Measurements from ENCODE around the gene ABHD17C. TPM values are rescaled to one million over a fixed set of nuclear protein-coding genes. Genes with fewer than 3 reads are reported as not detected.

The ABHD17C gene
- total RNA-seq, 4 donors from 2014 or later, result 1.1 to 4.3 (median 2.1) TPM

DNA sequence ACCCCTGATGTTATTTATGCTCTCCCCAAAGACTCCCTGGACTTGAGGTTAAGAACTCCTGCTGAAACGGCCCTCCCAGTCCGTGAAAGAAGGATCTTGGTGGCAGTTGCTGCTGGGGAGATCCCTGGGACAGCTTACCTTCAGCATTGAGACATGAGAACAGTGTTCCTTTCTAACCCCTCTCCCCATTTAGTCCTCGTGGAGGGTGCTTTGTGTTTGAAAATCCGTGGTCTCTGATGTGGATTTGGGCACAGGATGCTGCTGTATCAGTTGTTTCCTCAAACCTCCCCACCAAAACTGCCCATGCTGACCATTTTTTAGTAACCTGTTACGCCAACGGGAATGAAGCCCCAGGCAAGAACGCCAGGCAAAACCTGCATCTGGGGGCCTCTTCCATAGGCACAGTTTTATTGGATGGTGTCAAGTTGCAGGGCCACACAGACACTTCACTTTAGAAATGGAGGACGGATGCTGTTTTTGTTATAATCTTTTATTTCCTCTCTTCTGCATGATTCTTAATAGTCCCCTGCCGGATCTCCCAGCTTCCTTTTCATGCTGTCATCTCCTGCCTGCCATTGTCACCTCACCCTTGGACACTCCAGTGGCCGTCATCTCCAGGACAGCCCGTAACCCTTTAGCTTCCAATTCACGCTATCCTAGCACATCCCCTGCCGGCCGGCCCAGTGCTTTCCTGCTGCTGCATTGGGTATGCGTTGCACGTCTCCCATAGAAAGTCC is 52.4 kb downstream of the ABHD17C start:
- TF ChIP-seq, protein P1, sequence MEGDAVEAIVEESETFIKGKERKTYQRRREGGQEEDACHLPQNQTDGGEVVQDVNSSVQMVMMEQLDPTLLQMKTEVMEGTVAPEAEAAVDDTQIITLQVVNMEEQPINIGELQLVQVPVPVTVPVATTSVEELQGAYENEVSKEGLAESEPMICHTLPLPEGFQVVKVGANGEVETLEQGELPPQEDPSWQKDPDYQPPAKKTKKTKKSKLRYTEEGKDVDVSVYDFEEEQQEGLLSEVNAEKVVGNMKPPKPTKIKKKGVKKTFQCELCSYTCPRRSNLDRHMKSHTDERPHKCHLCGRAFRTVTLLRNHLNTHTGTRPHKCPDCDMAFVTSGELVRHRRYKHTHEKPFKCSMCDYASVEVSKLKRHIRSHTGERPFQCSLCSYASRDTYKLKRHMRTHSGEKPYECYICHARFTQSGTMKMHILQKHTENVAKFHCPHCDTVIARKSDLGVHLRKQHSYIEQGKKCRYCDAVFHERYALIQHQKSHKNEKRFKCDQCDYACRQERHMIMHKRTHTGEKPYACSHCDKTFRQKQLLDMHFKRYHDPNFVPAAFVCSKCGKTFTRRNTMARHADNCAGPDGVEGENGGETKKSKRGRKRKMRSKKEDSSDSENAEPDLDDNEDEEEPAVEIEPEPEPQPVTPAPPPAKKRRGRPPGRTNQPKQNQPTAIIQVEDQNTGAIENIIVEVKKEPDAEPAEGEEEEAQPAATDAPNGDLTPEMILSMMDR (IDR thresholded peaks at IDR 0.05), result no peak
- DNase-seq (ENCODE audit: low spot score) (no peak), ATAC-seq (ENCODE audit: low FRiP score) (no peak)

DNA sequence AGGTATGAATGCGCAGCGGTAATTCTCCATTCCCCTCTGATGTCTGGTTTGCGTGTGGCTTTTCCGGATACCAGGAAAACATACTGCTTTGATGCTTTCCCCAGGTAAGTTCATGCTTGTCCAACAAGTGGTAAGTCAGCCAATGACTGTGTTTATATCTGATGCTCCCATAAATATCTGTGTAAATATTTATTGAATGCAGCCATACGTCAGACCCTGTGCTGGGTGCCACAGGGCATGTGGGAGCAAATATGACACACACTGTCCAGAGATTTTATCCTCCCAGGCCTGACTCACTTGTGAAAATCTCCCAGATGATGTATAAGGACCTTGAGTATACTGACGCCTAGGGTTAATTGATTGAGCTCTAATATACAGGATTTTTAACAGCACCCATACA is 54.5 kb downstream of the ABHD17C start:
- ATAC-seq (ENCODE audit: low FRiP score) (no peak), DNase-seq (ENCODE audit: low spot score) (no peak)
- TF ChIP-seq, protein P1 (IDR thresholded peaks at IDR 0.05), result no peak

DNA sequence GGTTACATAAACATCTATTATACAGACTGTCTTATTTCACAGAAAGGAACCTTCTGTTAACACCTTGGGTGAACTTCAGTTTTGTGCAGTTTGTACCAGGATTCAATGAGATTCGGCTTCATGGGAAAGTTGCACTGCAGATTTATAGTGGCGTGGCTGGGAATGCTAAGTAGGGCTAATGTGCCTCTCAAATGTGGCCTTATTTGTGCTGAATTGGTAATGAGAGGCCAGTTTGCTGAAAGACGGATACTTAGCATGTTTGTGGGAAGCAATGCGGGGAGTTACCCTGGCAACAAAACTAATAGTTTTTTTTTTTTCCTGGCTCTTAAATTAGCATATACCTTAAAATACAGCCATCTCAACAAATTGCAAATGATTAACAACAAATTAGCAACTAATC is 55.5 kb downstream of the ABHD17C start:
- DNase-seq (ENCODE audit: low spot score) (no peak), ATAC-seq (ENCODE audit: low FRiP score) (no peak)
- TF ChIP-seq, protein P1 (IDR thresholded peaks at IDR 0.05), result no peak

DNA sequence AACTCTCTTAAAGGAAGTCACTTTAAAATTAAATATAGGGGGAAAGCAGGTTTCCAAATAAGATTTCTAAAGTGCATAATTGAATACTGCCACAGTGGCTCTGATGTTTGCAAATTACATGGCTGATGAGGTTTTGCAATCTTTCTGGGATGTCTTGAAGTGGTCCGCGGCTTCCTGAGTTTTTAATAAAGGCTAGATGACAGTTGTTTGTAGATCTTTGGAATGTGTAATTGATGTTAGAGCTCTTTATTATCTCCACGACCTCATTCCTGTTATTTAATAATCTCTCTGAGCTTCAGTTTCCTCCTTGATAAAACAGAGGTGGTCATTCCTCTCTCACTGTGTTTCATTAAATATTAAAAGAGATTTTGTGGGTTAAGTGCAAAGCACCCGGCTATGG is 57.1 kb downstream of the ABHD17C start:
- TF ChIP-seq, protein P1 (IDR thresholded peaks at IDR 0.05), result no peak
- ATAC-seq (ENCODE audit: low FRiP score) (no peak), DNase-seq (ENCODE audit: low spot score) (no peak)

DNA sequence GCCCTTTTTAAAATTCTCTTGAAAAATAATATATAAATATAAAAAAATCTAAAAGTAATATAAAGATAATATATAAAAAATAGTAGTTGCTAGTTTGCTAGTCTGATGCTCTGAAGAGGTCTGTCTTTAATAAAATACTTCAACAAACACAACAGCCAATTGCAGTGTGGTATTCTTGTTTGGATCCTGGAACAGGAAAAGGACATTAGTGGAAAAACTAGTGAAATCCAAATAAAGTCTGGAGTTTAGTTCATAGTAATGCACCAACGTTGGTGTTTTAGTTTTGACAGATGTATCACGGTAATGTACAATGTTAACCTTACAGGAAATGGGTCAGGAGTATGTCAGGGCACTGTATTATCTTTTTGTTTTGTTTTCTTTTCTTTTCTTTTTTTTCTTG is 58.1 kb downstream of the ABHD17C start:
- TF ChIP-seq, protein P1 (IDR thresholded peaks at IDR 0.05), result no peak
- DNase-seq (ENCODE audit: low spot score) (no peak), ATAC-seq (ENCODE audit: low FRiP score) (no peak)

DNA sequence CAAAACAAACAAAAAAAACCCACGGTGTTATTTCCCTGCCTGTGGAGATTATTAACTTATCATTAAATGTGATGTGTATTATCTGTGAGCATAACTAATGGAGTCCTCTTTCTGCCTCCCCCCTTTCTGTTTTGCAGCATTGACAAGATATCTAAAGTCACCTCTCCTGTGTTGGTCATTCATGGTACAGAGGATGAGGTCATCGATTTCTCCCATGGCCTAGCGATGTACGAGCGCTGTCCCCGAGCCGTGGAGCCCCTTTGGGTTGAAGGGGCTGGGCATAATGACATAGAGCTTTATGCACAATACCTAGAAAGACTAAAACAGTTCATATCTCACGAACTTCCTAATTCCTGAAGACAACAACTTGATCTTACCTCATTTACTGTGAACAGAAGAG is 58.9 kb downstream of the ABHD17C start:
- TF ChIP-seq, protein P1 (IDR thresholded peaks at IDR 0.05), result no peak
- ATAC-seq (ENCODE audit: low FRiP score), result no peak
- no peak for DNase-seq (ENCODE audit: low spot score)

DNA sequence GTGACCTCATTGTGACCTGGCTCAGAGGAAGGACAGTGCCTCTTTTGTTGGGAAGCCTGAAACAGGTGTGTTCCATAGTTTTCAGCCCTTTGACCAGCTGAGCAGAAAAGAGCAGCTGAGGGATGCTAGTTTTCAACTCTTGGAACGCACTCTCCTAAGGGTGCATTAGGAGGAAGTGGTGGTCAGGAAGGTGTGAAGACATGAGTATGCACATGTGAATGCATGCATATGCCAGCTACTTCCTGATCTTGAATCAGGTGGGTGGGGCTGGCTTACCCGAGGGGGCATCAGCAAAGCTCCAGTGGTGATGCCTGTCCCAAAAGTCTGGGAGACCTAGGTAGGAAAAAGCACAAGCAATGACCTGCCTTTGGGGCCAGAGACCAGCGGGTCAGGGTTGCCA is 60.8 kb downstream of the ABHD17C start:
- ATAC-seq (ENCODE audit: low FRiP score) (no peak), DNase-seq (ENCODE audit: low spot score) (no peak)
- TF ChIP-seq, protein P1 (IDR thresholded peaks at IDR 0.05), result no peak
